ENCODE data around the gene DPP6. TPM values are rescaled to one million over a fixed set of nuclear protein-coding genes. Genes with fewer than 3 reads are reported as not detected.

DPP6 gene
- total RNA-seq, 2 experiments from 2014 or later: not detected

DNA sequence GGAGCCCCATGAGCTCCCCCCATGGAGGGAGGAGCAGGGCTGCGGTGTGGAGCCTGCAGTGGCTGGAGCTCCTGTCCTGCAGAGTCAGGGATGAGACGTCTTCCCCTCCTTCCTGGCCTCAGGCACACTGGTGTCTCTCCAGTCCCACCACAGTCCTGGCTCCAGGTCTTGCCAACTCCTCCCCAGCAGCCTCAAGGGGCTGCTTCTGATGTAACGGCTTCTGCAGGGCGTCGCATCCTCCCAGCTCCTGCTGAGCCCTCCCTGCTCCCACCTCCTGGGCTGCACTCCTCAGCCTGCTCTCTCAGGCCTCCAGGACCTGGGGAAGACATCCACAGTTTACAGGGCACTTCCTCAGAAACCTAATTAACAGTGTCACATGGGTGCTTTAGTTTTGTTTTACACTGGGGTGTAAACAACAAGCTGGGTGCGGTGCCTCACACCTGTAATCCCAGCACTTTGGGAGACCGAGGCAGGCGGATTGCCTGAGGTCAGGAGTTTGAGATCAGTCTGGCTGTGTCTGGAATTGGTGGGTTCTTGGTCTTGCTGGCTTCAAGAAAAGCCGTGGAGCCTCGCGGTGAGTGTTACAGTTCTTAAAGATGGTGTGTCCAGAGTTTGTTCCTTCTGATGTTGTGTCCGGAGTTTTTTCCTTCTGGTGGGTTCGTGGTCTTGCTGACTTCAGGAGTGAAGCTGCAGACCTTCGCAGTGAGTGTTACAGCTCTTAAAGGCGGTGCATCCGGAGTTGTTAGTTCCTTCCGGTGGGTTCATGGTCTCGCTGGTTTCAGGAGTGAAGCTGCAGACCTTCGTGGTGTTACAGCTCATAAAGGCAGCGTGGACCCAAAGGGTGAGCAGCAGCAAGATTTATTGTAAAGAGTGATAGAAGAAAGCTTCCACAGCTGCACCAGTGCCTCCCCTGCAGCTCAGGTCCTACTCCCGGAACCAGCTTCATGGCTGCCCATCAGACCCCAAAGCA is 855.7 kb downstream of the DPP6 start:
- intact Hi-C loops (cut with DNase I, micrococcal nuclease): no loop called here
- peaks cover 2% of the 10 kb centered on the region for H3K27me3 Mint-ChIP-seq
- ChIA-PET POLR2A (no interaction called here), CTCF (interaction anchor here (0.7 kb wide), 1 partner anchor 24 kb away, joined by 3 read pairs; no protein-coding TSS in a partner anchor)
- H3K9me3 Mint-ChIP-seq (ENCODE audit: low read depth): no peaks in the 10 kb centered on the region
- no peak overlapping the region for H3K27ac Mint-ChIP-seq
- no peaks in the 10 kb centered on the region for H3K4me1 Mint-ChIP-seq
- DNase-seq (no peak), ATAC-seq (no peak)
- H3K4me3 Mint-ChIP-seq: no peak overlapping the region
- no peaks in the 10 kb centered on the region for H3K36me3 Mint-ChIP-seq (ENCODE audit: low read depth)

DNA sequence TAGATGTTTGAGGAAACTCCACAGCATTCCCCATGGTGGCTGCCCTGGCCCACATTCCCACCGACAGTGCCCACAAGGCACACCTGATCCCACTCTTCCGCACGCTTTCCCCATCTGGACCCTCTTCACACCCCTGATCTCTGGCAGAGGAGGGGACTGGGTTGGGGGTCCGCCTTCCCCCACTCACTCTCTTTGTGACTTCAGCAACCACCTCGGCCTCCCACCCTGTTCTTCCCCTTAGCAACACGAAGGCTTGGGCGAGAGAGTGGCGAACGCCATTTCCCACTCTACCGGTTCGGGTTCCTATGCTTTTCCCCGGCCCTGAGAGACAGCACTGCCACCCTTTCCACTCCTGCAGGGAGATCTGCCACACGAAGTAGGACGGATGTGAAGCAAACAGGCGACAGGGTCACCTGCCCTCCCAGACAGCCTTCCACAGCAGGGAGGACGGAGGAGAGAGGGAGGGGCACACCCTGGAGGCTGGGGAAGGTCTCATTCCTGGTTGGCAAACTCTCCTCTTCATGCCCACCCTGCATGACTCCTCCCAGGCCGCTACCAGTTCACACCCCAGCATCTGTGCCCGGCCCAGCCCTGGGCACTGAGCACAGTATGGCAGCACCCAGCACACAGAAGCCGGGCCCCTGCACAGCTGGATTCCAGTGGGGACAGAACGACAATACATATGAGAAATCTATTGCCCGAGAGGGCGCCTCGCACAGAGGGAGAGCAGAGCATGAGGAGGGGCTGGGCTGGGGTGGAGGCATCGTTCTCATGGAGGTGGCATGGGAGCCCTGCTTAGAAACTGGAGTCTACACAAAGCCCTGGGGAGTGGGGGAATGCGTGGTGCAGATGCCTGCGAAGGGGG is 857.3 kb downstream of the DPP6 start:
- H3K27me3 Mint-ChIP-seq: peaks cover 5% of the 10 kb centered on the region
- POLR2A ChIA-PET: no interaction called here
- no peak overlapping the region for H3K27ac Mint-ChIP-seq
- H3K4me1 Mint-ChIP-seq: peaks cover 3% of the 10 kb centered on the region
- no peaks in the 10 kb centered on the region for H3K36me3 Mint-ChIP-seq (ENCODE audit: low read depth)
- CTCF ChIA-PET: no interaction called here
- H3K9me3 Mint-ChIP-seq (ENCODE audit: low read depth): no peaks in the 10 kb centered on the region
- ATAC-seq (no peak), DNase-seq (no peak)
- no peak overlapping the region for H3K4me3 Mint-ChIP-seq
- intact Hi-C loops (cut with DNase I, micrococcal nuclease): loop anchor here (5.0 to 10.0 kb wide), 3 partner anchors 43 to 625 kb away; no protein-coding TSS in a partner anchor

- CTCF ChIA-PET: interaction anchor here (0.6 kb wide), 1 partner anchor 66 kb away, joined by 3 read pairs; no protein-coding TSS in a partner anchor
- Mint-ChIP-seq H3K36me3 (ENCODE audit: low read depth) (no peaks in the 10 kb centered on the region), H3K27me3 (peaks cover 7% of the 10 kb centered on the region), H3K27ac (no peak overlapping the region), H3K4me3 (no peak overlapping the region), H3K4me1 (peaks cover 5% of the 10 kb centered on the region), H3K9me3 (ENCODE audit: low read depth) (no peaks in the 10 kb centered on the region)
- DNase-seq: no peak
- no peak for ATAC-seq
- intact Hi-C loops (cut with DNase I, micrococcal nuclease): loop anchor here (5.0 to 10.0 kb wide), 3 partner anchors 42 to 625 kb away; no protein-coding TSS in a partner anchor
- POLR2A ChIA-PET: no interaction called here
These were observed 857.9 kb downstream of the DPP6 start for GRCh38 chr7:154910125-154910524.

DNA sequence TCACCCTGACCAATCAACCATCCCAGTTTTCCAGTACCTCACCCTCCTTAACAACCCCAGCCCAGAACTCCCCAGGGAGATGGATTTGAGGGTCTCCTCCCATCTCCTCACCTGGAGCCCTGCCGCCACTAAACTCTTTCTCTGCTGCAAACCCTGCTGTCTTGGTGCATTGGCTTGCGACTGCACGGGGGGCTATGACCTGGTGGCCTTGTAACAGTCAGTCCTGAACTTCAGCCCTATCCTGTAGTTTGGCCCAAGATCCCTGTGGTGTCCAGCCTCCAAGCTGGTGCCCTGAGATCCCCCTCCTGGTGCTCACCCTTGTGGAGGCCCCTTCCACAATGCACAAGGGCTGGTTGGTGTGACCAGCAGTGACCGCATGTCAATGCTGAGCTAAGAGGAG is 858.8 kb downstream of the DPP6 start:
- DNase-seq (no peak), ATAC-seq (no peak)
- H3K27me3 Mint-ChIP-seq: peaks cover 10% of the 10 kb centered on the region
- H3K9me3 Mint-ChIP-seq (ENCODE audit: low read depth): no peaks in the 10 kb centered on the region
- no peak overlapping the region for H3K4me3 Mint-ChIP-seq
- CTCF ChIA-PET: interaction anchor here (0.6 to 4.9 kb wide), 3 partner anchors 13 to 65 kb away, joined by 3 to 34 read pairs (median 5); no protein-coding TSS in a partner anchor
- intact Hi-C loops (cut with DNase I, micrococcal nuclease): loop anchor here (5.0 to 10.0 kb wide), 3 partner anchors 41 to 624 kb away; no protein-coding TSS in a partner anchor
- no peaks in the 10 kb centered on the region for H3K36me3 Mint-ChIP-seq (ENCODE audit: low read depth)
- POLR2A ChIA-PET: no interaction called here
- peaks cover 5% of the 10 kb centered on the region for H3K4me1 Mint-ChIP-seq
- no peak overlapping the region for H3K27ac Mint-ChIP-seq

GRCh38 chr7:154911411-154911810 is 859.2 kb downstream of the DPP6 start:
- peaks cover 5% of the 10 kb centered on the region for H3K4me1 Mint-ChIP-seq
- intact Hi-C loops (cut with DNase I, micrococcal nuclease): loop anchor here (5.0 to 10.0 kb wide), 3 partner anchors 41 to 623 kb away; no protein-coding TSS in a partner anchor
- H3K9me3 Mint-ChIP-seq (ENCODE audit: low read depth): no peaks in the 10 kb centered on the region
- no peaks in the 10 kb centered on the region for H3K36me3 Mint-ChIP-seq (ENCODE audit: low read depth)
- ChIA-PET CTCF (interaction anchor here (0.7 to 4.9 kb wide), 3 partner anchors 12 to 42 kb away, joined by 4 to 34 read pairs (median 5); no protein-coding TSS in a partner anchor), POLR2A (no interaction called here)
- no peak overlapping the region for H3K4me3 Mint-ChIP-seq
- DNase-seq (no peak), ATAC-seq (no peak)
- H3K27me3 Mint-ChIP-seq: peaks cover 10% of the 10 kb centered on the region
- H3K27ac Mint-ChIP-seq: no peak overlapping the region

DNA sequence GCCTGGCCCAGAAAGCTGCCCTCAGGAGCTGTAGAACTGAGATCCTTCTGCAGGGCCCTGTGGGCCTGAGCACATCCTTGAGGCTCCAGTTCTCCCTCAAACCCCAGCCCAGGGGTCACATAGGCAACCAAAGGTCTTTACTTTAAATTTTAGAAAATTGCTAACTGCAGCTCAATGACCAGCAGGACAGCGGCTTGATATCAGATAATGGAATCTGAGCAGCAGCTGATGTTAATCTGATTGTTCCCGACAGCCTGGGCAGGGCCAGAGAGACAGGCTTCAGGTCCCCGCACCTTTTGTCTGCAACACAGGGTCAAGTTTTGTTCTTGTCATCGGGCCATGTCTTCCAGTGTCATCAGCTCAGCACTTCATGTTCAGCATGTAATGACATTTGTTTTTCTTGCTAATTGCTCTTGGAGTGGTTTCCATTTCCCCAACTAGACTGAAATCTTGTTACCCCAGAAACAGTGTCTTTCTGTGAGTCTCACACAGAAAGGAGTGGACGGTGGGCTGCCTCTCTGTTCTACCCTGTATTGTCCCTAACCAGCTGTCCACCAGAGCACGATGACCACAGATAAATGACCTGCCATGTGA is 859.8 kb downstream of the DPP6 start:
- Mint-ChIP-seq H3K9me3 (ENCODE audit: low read depth) (no peaks in the 10 kb centered on the region), H3K4me1 (peaks cover 5% of the 10 kb centered on the region), H3K27ac (no peak overlapping the region), H3K27me3 (peaks cover 10% of the 10 kb centered on the region), H3K36me3 (ENCODE audit: low read depth) (no peaks in the 10 kb centered on the region), H3K4me3 (no peak overlapping the region)
- CTCF ChIA-PET: interaction anchor here (0.7 to 4.9 kb wide), 3 partner anchors 12 to 41 kb away, joined by 4 to 34 read pairs (median 5); no protein-coding TSS in a partner anchor
- intact Hi-C loops (cut with DNase I, micrococcal nuclease): loop anchor here (5.0 to 10.0 kb wide), 3 partner anchors 40 to 623 kb away; no protein-coding TSS in a partner anchor
- DNase-seq (no peak), ATAC-seq (no peak)
- POLR2A ChIA-PET: no interaction called here

GRCh38 chr7:154912871-154913637 is 860.9 kb downstream of the DPP6 start:
- POLR2A ChIA-PET: no interaction called here
- Mint-ChIP-seq H3K9me3 (ENCODE audit: low read depth) (no peaks in the 10 kb centered on the region), H3K27me3 (peaks cover 10% of the 10 kb centered on the region), H3K27ac (no peak overlapping the region), H3K36me3 (ENCODE audit: low read depth) (no peaks in the 10 kb centered on the region), H3K4me3 (no peak overlapping the region), H3K4me1 (peaks cover 5% of the 10 kb centered on the region)
- DNase-seq (no peak), ATAC-seq (no peak)
- CTCF ChIA-PET: interaction anchor here (0.6 to 4.9 kb wide), 15 partner anchors 11 to 686 kb away, joined by 3 to 34 read pairs (median 3); no protein-coding TSS in a partner anchor
- intact Hi-C loops (cut with DNase I, micrococcal nuclease): loop anchor here (1.0 to 10.0 kb wide), 4 partner anchors 39 to 622 kb away; no protein-coding TSS in a partner anchor

DNA sequence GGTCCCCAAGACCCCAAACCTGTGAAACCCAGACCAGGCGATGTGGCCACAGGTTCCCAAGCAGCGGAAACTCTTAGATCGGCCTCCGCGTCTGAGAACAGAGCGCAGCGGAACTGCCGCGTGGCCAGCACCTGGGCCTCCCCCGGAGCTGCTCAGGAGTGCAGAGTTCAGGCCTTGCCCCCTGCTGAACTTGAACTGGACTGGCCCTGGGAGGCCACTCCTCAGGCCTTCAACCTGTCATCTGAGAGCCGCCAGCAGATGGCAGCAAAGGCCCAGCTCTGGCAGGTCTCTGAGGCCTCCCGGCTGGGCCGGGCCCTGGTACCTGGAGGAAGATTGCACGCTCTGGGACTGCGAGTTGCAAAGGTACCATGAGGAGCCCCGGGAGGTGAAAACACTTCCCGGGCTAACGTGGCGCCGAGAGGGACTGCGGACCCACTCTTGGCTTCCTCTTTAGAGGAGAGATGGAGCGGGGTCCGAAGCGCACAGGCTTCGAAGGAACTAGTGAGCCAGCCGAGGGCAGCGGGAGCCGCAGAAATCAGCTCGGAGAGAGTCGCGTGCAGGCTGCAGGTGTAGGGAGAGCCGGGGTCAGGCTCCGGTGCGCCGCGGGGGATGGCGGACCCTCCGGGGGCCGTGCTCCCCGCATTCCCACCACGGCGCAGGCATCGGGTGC is 861.6 kb downstream of the DPP6 start:
- intact Hi-C loops (cut with DNase I, micrococcal nuclease): loop anchor here (1.0 to 10.0 kb wide), 4 partner anchors 39 to 621 kb away; no protein-coding TSS in a partner anchor
- Mint-ChIP-seq H3K36me3 (ENCODE audit: low read depth) (no peaks in the 10 kb centered on the region), H3K4me1 (peaks cover 5% of the 10 kb centered on the region), H3K9me3 (ENCODE audit: low read depth) (no peaks in the 10 kb centered on the region), H3K4me3 (peak overlapping the region; percentile 56), H3K27me3 (peaks cover 10% of the 10 kb centered on the region), H3K27ac (no peak overlapping the region)
- ChIA-PET CTCF (interaction anchor here (0.6 to 4.9 kb wide), 30 partner anchors 8 to 1926 kb away, joined by 3 to 34 read pairs (median 3); no protein-coding TSS in a partner anchor), POLR2A (no interaction called here)
- ATAC-seq (peak; percentile 99), DNase-seq (peak; percentile 94)

GRCh38 chr7:154914308-154914995 is 862.3 kb downstream of the DPP6 start:
- H3K9me3 Mint-ChIP-seq (ENCODE audit: low read depth): no peaks in the 10 kb centered on the region
- intact Hi-C loops (cut with DNase I, micrococcal nuclease): loop anchor here (5.0 to 10.0 kb wide), 3 partner anchors 38 to 620 kb away; no protein-coding TSS in a partner anchor
- POLR2A ChIA-PET: no interaction called here
- no peak overlapping the region for H3K27ac Mint-ChIP-seq
- ATAC-seq (no peak), DNase-seq (no peak)
- CTCF ChIA-PET: interaction anchor here (0.5 to 4.9 kb wide), 28 partner anchors 9 to 1926 kb away, joined by 3 to 34 read pairs (median 3); no protein-coding TSS in a partner anchor
- H3K4me1 Mint-ChIP-seq: peaks cover 5% of the 10 kb centered on the region
- peaks cover 10% of the 10 kb centered on the region for H3K27me3 Mint-ChIP-seq
- H3K36me3 Mint-ChIP-seq (ENCODE audit: low read depth): no peaks in the 10 kb centered on the region
- H3K4me3 Mint-ChIP-seq: no peak overlapping the region
